Stimulated activated CD4-positive, alpha-beta T cell treated with anti-CD3 and anti-CD28 coated beads, Interleukin-15, amount 100 ng/mL, for 48 hours (primary cell): ENCODE data around the gene CHCHD6.
"Not testable (repeated sequence)": the region's sequence is repeated elsewhere in the genome, so short reads cannot be mapped to it uniquely, and the experiment has no call there.

Experiments used
- DNase-seq, 2 donors: peaks; one replicate each; pipeline ENCODE4 v3.0.0-alpha.2; 2020; ENCODE audit warnings: low read depth in 2 of 2

The CHCHD6 gene

DNA sequence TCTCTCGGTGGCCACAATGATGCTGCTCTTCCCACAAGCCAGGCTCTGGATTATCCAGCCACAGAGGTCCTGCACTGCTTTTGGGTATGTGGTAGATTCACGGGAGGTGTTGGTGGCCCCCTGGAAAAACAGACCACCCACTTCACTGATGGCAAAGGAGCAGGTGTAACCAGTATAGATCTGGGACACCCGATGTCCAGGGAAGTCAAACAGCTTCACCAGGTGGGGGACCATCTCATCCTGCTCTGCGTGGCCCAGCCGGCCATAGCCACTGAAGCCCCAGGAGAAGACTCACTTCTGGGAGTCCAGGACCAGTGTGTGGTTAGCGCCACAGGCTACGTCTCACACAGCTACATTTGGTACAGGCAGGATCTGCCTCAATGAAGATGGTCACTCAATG lies 62.6 kb downstream of the CHCHD6 start:
- no peak for DNase-seq

DNA sequence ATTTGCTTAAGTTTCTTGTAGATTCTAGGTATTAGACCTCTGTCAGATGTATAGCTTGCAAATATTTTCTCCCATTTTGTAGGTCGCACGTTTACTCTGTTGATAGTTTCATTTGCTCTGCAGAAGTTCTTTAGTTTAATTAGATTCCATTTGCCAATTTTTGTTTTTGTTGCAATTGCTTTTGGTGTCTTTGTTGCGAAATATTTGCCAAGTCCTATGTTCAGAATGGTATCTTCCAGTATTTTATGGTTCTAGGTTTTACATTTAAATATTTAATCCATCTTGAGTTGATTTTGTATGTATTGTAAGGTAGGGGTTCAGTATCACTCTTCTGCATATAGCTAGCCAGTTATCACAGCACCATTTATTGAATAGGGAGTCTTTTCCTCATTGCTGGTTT lies 64.9 kb downstream of the CHCHD6 start:
- DNase-seq: no peak

GRCh38 chr3:126770096-126770495 lies 66.1 kb downstream of the CHCHD6 start:
- DNase-seq: no peak

GRCh38 chr3:126773167-126773566 lies 69.1 kb downstream of the CHCHD6 start:
- DNase-seq: no peak

GRCh38 chr3:126773783-126774182 lies 69.7 kb downstream of the CHCHD6 start:
- no peak for DNase-seq

DNA sequence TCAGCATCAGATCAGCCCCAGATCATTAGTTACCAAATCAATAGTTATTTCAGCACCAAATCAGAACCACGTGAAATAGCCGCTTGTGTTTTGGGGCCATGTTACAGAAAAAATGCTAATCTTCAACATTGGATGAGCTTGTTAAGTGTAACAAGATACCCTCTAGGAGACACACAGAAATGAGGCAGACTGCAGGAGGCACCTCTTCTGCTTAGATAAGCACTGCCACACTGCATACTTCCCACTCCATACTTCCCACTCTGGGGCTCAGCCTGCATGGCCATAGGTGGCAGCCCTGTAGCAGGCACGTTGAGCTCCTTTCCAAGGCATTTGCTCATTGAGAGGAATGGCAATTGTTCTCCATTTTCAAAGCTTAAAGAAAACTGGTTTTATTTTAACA lies 73.3 kb downstream of the CHCHD6 start:
- no peak for DNase-seq

GRCh38 chr3:126780666-126781065 lies 76.6 kb downstream of the CHCHD6 start:
- DNase-seq: no peak

- DNase-seq: no peak
Observed at GRCh38 chr3:126781406-126781805, 77.4 kb downstream of the CHCHD6 start.

- no peak for DNase-seq
Observed at GRCh38 chr3:126781889-126782491, 78.0 kb downstream of the CHCHD6 start.

GRCh38 chr3:126782536-126782935 lies 78.5 kb downstream of the CHCHD6 start:
- no peak for DNase-seq

- DNase-seq: no peak
Observed at GRCh38 chr3:126784254-126784653, 80.2 kb downstream of the CHCHD6 start.

GRCh38 chr3:126791320-126791719 lies 87.3 kb downstream of the CHCHD6 start:
- not testable (repeated sequence) for DNase-seq

DNA sequence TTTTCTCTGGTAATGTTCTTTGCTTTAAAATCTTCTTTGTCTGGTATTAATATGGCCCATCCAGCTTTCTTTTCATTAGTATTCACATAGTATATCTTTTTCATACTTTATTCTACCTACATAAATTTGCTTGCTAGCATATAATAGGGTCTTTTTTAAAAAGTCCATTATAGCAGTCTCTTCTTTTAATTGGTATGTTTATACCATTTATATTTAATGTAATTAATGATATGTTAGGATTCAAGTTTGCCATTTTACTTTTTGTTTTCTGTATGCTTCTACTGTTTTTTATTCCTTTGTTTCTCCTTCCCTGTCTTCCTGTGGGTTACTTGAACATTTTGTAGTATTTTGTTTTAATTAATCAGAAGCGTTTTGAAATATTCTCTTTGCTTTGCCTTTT lies 89.0 kb downstream of the CHCHD6 start:
- no peak for DNase-seq

DNA sequence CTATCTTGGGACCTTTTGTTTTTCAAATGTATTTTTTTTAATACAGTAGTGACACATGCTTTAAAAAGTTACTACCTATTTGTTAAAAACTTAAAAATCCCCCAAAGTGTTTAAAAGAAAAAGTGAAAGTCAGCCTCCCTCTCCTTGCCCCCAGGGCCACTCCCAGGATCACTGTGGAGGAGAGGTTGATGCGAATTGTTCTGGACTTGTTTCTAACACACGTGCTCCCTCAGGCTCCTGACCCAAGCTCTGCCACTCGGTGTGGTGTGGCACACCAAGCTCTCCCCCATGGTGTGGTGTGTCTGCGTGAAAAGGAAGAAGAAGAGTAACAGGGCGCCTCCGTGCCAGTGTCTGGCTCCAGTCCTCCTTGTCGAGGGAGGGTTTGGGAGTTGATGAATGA lies 93.5 kb downstream of the CHCHD6 start:
- DNase-seq: no peak

- DNase-seq: no peak
Observed at GRCh38 chr3:126798521-126798920, 94.5 kb downstream of the CHCHD6 start.

DNA sequence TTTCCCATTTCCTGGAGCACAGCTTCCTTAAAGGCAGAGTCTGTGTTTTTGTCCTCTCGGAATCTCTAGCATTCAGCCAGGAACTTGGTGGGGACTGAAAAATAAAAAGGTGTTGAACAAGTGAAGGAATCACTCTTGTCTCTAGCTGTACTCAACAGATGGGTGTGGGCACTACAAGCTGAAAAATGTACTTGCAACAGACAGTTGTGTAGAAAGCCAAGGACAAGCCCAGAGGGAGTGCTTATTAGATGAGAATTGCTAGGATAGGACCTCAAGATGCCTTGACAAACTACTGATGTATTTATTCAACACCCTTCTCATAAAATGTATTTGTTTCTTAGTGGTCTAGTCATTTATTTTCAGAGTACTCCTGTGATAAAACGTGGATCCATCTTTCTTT lies 95.1 kb downstream of the CHCHD6 start:
- no peak for DNase-seq

DNA sequence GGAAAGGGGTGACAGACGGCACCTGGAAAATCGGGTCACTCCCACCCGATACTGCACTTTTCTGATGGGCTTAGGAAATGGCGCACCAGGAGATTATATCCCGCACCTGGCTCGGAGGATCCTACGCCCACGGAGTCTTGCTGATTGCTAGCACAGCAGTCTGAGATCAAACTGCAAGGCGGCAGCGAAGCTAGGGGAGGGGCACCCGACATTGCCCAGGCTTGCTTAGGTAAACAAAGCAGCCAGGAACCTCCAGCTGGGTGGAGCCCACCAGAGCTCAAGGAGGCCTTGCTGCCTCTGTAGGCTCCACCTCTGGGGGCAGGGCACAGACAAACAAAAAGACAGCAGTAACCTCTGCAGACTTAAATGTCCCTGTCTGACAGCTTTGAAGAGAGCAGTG lies 97.3 kb downstream of the CHCHD6 start:
- not testable (repeated sequence) for DNase-seq

DNA sequence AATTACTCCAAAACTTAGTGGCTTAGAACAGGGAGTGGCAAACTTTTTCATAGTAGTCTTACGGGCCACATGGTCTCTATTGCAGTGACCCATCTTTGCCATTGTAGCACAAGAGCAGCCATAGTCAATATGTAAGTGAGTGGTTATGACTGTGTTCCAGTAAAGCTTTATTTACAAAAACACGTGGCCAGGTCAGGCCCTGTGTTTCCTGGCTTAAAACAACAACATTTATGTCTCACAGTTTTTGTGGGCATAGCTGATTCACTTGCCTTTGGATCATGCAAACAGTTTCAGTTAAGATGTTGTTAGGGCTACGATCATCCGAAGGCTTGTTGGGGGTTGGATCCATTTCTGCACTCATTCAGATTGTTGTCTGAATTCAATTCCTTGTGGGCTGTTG lies 103.8 kb downstream of the CHCHD6 start:
- DNase-seq: no peak

DNA sequence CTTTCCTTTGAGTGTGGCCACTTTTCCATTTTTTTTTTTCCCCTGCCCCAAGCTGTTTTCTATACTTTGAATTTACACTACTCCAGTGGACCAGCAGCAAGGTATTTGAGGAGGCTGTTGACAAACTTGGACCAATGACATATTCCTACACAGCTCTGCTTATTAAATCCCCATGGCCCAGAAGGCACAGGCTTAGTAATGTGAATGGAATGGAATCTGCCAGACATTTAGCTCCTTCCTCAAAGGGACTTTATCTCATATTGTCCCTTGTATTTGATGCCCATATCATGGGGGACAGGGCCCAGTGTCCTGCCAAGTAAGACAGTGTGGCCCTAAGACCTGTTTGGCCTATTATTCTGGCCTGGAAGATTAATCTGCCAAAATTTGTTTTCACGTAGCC lies 107.5 kb downstream of the CHCHD6 start:
- no peak for DNase-seq

DNA sequence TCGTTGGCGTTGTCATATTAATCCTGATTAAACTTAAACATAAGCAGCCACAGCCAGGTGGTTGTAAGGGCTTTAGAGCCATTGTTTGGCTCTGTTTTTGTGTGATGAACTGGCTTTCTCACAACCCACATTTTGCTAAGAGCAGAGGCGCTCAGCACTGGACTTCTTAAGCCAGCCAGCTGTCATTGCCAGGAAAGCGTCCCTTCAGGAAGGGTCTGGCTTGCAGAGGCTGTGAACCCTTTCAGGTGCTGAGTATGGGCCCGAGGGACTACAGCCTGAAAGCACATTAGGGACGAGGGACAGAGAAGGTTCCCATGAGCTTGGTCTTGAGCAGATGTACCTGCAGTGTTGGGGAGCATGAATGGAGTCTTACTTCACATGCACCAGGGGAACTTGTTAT lies 112.3 kb downstream of the CHCHD6 start:
- DNase-seq: no peak

DNA sequence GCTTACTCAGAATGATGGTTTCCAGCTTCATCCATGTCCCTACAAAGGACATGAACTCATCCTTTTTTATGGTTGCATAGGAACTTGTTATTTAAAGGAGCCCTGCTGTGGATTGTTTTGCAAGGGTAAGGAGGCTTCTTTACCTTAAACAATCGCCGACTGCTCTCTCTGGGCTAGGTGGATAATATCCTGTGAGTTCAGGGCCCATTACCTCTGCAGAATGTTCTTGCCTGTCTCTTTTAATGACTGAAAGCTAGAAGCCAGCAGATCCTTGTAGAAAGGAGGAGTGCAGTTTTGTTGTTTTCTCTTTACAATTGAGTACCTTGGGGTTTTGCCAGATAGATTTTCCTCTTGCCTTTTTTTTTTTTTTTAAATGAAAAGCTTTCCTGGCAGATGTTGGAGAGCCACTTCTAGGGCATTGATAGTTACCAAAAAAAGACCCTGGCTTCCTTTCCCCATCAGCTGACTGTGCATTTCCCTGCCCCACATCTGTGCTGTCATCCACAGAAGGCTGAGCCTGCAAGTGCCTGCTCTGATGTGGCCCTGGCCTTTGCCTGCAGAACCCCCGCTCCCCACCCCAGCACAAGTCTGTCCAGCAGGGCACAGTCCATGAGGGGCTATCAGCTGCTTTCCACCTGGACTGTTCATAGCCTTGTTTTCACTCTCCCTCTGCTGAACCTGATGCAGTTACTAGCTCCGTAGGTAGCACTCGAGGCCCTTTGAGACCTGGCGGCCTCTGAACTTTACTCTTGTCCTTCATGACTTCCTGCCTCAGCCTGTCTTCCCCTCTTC lies 113.1 kb downstream of the CHCHD6 start:
- no peak for DNase-seq

- DNase-seq: no peak
Observed at GRCh38 chr3:126817781-126818180, 113.7 kb downstream of the CHCHD6 start.

- DNase-seq: no peak
Observed at GRCh38 chr3:126818400-126819095, 114.5 kb downstream of the CHCHD6 start.
